K562 (cell line): ENCODE results near the gene EZH1. TPM values are rescaled to one million over a fixed set of nuclear protein-coding genes. Genes with fewer than 3 reads are reported as not detected.
A peak's percentile ranks its signal among the peaks of the same experiment; 100 is the strongest.

ENCODE experiments used
- EP400 ChIP-seq: fragments of 450-650 bp; IDR thresholded peaks from 2 replicates; pipeline ENCODE4 v1.6.1; 2017; ENCODE audit warnings: antibody characterized with exemption, mild to moderate bottlenecking, moderate library complexity
- ESRRA ChIP-seq: fragments of 450-650 bp; IDR thresholded peaks from 2 replicates; pipeline ENCODE4 v1.6.1; 2014; ENCODE audit warnings: low read depth, mild to moderate bottlenecking, moderate library complexity, borderline replicate concordance
- KDM4B ChIP-seq, 2 experiments: fragments of 450-650 bp in 1 of 2; sonication (generic) in 1 of 2; IDR thresholded peaks; 2 replicates each; pipeline ENCODE4 v1.6.1; 2016 to 2017; ENCODE audit warnings: borderline replicate concordance in 2 of 2, antibody characterized with exemption in 1 of 2, low read depth in 1 of 2, mild to moderate bottlenecking in 1 of 2
- MTA2 ChIP-seq: fragments of 450-650 bp; IDR thresholded peaks from 2 replicates; pipeline ENCODE4 v1.6.1; 2016; ENCODE audit warnings: low read depth
- NCOA6 ChIP-seq: fragments of 450-650 bp; IDR thresholded peaks from 2 replicates; pipeline ENCODE4 v1.6.1; 2017; ENCODE audit warnings: mild to moderate bottlenecking
- NONO ChIP-seq, 2 experiments: fragments of 200-400 bp in 1 of 2; fragments of 450-650 bp in 1 of 2; formaldehyde crosslinking in 1 of 2; IDR thresholded peaks; 2 replicates each; pipeline ENCODE4 v1.6.1; 2017; ENCODE audit warnings: low read depth in 2 of 2, mild to moderate bottlenecking in 2 of 2, moderate library complexity in 2 of 2, low read length in 1 of 2
- SNRNP70 ChIP-seq: fragments of 200-400 bp; formaldehyde crosslinking; optimal IDR thresholded peaks from 2 replicates; pipeline ENCODE3; 2017; ENCODE audit warnings: low read depth, low read length
- SRSF1 ChIP-seq: fragments of 200-400 bp; formaldehyde crosslinking; IDR thresholded peaks from 2 replicates; pipeline ENCODE4 v1.6.1; 2017; ENCODE audit warnings: mild to moderate bottlenecking, low read depth, low read length, moderate library complexity
- SRSF3 ChIP-seq: fragments of 200-400 bp; formaldehyde crosslinking; IDR thresholded peaks from 2 replicates; pipeline ENCODE4 v1.6.1; 2016; ENCODE audit warnings: mild to moderate bottlenecking, low read length, moderate library complexity; ENCODE audit not compliant: insufficient read depth
- TBL1XR1 ChIP-seq, 2 experiments: IDR thresholded peaks; 2 replicates each; pipeline ENCODE4 v1.6.1; 2012; ENCODE audit warnings: improper control_type of control experiment in 2 of 2, low read length in 2 of 2, mild to moderate bottlenecking in 1 of 2
- ZNF133 ChIP-seq: fragments of 250-450 bp; sonication (Bioruptor Pico); IDR thresholded peaks from 2 replicates; pipeline ENCODE4 v1.4.0; 2020; ENCODE audit warnings: mild to moderate bottlenecking
- polyA plus RNA-seq, 8 experiments: library from polyadenylated mRNA; depleted of rRNA in 4 of 8; stranded (reverse) in 5 of 8; unstranded in 3 of 8; fragments of >200 nt; fragmentation: Nextera tagmentation in 2 of 8; fragmentation: Illumina TruSeq in 1 of 8; extraction: Ambion mirVana in 2 of 8; extraction: Trizol in 1 of 8; gene quantifications; 2 replicates each; pipeline versions ENCODE4 v1.2.1 to v1.2.3, GENCODE V29; 2011 to 2014; ENCODE audit warnings: inconsistent platforms in 1 of 8, missing spikeins in 1 of 8
- total RNA-seq, 7 experiments: library from RNA; depleted of rRNA in 6 of 7; stranded (reverse); fragments of >200 nt in 6 of 7; fragmentation: Illumina TruSeq in 2 of 7; extraction: Trizol in 2 of 7; gene quantifications; 2 replicates each; pipeline versions ENCODE4 v1.2.1 to v1.2.3, GENCODE V29; 2011 to 2021; ENCODE audit warnings: low replicate concordance in 1 of 7
- TF ChIP-seq, protein P1 (sequence below): fragments of 250-450 bp; sonication (Bioruptor Pico); IDR thresholded peaks from 2 replicates; pipeline ENCODE4 v1.8.0; 2021; ENCODE audit warnings: moderate library complexity, mild to moderate bottlenecking, inconsistent platforms
- TF ChIP-seq, protein P2 (sequence below), 3 experiments: fragments of 200-800 bp in 1 of 3; sonication (Bioruptor generic) in 1 of 3; sonication (generic) in 1 of 3; formaldehyde crosslinking in 1 of 3; IDR thresholded peaks; 2 replicates each; pipeline versions ENCODE4 v1.6.1 to v1.8.0; 2016 to 2022; ENCODE audit warnings: mild to moderate bottlenecking in 2 of 3, missing compliant biosample characterization in 2 of 3, missing genetic modification characterization in 2 of 3, missing genetic modification reagents in 1 of 3
- TF ChIP-seq, protein P3 (sequence below): sonication (generic); formaldehyde crosslinking; IDR thresholded peaks from 2 replicates; pipeline ENCODE4 v1.8.1; 2023; ENCODE audit warnings: mild to moderate bottlenecking, missing genetic modification reagents
- TF ChIP-seq, protein P4 (sequence below): fragments of 250-450 bp; sonication (Bioruptor Pico); IDR thresholded peaks from 2 replicates; pipeline ENCODE4 v1.8.0; 2022; ENCODE audit warnings: inconsistent platforms
- TF ChIP-seq, protein P5 (sequence below): sonication (generic); formaldehyde crosslinking; IDR thresholded peaks from 2 replicates; pipeline ENCODE4 v1.5.0; 2020; ENCODE audit warnings: missing genetic modification reagents
- TF ChIP-seq, protein P6 (sequence below): sonication (generic); formaldehyde crosslinking; IDR thresholded peaks from 2 replicates; pipeline ENCODE4 v1.8.0; 2022; ENCODE audit warnings: missing genetic modification reagents, mild to moderate bottlenecking, moderate library complexity, borderline replicate concordance
- TF ChIP-seq, protein P7 (sequence below): fragments of 450-650 bp; IDR thresholded peaks from 2 replicates; pipeline ENCODE4 v1.6.1; 2018; ENCODE audit warnings: mild to moderate bottlenecking, low read depth; ENCODE audit not compliant: partially characterized antibody

Gene EZH1
- total and polyA plus RNA-seq, 9 of the 15 experiments (the other 6 are each of a cell fraction or from before 2014, with no cell fraction given) = 8.6 to 40.8 (median 22.9) TPM

DNA sequence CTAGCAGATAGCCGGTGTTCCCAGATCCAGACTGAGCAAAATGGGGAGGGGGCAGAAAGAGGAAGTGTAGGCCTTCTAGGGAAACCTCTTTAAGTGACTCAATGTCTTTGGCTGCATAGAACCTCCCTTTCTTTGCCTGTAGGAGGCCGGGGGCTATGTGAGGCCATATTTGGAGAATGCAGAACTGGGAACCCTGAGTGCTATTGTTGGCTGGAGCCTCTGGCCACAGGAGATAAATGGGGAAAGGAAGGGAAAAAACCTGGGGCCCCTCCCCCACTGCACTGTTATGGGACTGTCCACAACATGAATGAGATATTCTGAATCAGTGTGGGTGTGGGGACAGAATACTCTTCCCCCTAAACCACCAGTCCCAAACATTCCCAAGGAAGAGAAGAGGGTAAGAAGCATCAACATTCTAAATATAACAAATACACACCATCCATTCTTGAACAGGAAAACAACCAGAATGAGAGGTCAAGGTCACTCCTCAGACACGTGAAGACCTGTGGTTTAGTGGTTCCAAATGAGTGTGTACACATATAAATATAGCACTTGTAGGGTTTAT lies 30.8 kb upstream of the EZH1 start (continued):
- TF ChIP-seq, protein P1, sequence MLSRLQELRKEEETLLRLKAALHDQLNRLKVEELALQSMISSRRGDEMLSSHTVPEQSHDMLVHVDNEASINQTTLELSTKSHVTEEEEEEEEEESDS (CRISPR knock-in tag) = no peak
- TF ChIP-seq, protein P2, sequence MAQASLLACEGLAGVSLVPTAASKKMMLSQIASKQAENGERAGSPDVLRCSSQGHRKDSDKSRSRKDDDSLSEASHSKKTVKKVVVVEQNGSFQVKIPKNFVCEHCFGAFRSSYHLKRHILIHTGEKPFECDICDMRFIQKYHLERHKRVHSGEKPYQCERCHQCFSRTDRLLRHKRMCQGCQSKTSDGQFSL (CRISPR knock-in tag; IDR thresholded peaks at IDR 0.05) = no peak
- TF ChIP-seq, protein P2 (tag; IDR thresholded peaks at IDR 0.05) = no peak
- TF ChIP-seq KDM4B (IDR thresholded peaks at IDR 0.05; ENCODE audit: borderline replicate concordance in 2 of 2, low read depth in 1 of 2) (no peak), NONO (IDR thresholded peaks at IDR 0.05; ENCODE audit: low read depth in 2 of 2, low read length in 1 of 2) (no peak), TBL1XR1 (IDR thresholded peaks at IDR 0.05; ENCODE audit: low read length in 2 of 2) (peak in 1 of 2 experiments; percentile 64; a peak in 2 of 4 replicates), ZNF133 (no peak), SNRNP70 (no peak), NCOA6 (no peak), SRSF1 (no peak), SRSF3 (no peak), MTA2 (peak; percentile 56), ESRRA (peak; percentile 86), EP400 (peak; percentile 53)
- TF ChIP-seq, protein P3, sequence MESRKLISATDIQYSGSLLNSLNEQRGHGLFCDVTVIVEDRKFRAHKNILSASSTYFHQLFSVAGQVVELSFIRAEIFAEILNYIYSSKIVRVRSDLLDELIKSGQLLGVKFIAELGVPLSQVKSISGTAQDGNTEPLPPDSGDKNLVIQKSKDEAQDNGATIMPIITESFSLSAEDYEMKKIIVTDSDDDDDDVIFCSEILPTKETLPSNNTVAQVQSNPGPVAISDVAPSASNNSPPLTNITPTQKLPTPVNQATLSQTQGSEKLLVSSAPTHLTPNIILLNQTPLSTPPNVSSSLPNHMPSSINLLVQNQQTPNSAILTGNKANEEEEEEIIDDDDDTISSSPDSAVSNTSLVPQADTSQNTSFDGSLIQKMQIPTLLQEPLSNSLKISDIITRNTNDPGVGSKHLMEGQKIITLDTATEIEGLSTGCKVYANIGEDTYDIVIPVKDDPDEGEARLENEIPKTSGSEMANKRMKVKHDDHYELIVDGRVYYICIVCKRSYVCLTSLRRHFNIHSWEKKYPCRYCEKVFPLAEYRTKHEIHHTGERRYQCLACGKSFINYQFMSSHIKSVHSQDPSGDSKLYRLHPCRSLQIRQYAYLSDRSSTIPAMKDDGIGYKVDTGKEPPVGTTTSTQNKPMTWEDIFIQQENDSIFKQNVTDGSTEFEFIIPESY (CRISPR knock-in tag) = peak; percentile 35; the same call in 1 of the 2 replicates
- TF ChIP-seq, protein P4, sequence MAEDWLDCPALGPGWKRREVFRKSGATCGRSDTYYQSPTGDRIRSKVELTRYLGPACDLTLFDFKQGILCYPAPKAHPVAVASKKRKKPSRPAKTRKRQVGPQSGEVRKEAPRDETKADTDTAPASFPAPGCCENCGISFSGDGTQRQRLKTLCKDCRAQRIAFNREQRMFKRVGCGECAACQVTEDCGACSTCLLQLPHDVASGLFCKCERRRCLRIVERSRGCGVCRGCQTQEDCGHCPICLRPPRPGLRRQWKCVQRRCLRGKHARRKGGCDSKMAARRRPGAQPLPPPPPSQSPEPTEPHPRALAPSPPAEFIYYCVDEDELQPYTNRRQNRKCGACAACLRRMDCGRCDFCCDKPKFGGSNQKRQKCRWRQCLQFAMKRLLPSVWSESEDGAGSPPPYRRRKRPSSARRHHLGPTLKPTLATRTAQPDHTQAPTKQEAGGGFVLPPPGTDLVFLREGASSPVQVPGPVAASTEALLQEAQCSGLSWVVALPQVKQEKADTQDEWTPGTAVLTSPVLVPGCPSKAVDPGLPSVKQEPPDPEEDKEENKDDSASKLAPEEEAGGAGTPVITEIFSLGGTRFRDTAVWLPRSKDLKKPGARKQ (CRISPR knock-in tag) = no peak
- TF ChIP-seq, protein P5, sequence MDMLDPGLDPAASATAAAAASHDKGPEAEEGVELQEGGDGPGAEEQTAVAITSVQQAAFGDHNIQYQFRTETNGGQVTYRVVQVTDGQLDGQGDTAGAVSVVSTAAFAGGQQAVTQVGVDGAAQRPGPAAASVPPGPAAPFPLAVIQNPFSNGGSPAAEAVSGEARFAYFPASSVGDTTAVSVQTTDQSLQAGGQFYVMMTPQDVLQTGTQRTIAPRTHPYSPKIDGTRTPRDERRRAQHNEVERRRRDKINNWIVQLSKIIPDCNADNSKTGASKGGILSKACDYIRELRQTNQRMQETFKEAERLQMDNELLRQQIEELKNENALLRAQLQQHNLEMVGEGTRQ (CRISPR knock-in tag) = no peak
- TF ChIP-seq, protein P6, sequence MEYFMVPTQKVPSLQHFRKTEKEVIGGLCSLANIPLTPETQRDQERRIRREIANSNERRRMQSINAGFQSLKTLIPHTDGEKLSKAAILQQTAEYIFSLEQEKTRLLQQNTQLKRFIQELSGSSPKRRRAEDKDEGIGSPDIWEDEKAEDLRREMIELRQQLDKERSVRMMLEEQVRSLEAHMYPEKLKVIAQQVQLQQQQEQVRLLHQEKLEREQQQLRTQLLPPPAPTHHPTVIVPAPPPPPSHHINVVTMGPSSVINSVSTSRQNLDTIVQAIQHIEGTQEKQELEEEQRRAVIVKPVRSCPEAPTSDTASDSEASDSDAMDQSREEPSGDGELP (CRISPR knock-in tag) = no peak
- TF ChIP-seq, protein P7, sequence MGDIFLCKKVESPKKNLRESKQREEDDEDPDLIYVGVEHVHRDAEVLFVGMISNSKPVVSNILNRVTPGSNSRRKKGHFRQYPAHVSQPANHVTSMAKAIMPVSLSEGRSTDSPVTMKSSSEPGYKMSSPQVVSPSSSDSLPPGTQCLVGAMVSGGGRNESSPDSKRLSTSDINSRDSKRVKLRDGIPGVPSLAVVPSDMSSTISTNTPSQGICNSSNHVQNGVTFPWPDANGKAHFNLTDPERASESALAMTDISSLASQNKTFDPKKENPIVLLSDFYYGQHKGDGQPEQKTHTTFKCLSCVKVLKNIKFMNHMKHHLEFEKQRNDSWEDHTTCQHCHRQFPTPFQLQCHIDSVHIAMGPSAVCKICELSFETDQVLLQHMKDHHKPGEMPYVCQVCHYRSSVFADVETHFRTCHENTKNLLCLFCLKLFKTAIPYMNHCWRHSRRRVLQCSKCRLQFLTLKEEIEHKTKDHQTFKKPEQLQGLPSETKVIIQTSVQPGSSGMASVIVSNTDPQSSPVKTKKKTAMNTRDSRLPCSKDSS = no peak
